HG02571 (cell line): Measurements from ENCODE around the gene CCM2.

Experiments used
- ATAC-seq: cut with Tn5 transposase; IDR thresholded peaks from one replicate; pipeline ENCODE4 v1.9.1; 2021; ENCODE audit warnings: mild to moderate bottlenecking, moderate library complexity; ENCODE audit not compliant: unreplicated experiment

The CCM2 gene

DNA sequence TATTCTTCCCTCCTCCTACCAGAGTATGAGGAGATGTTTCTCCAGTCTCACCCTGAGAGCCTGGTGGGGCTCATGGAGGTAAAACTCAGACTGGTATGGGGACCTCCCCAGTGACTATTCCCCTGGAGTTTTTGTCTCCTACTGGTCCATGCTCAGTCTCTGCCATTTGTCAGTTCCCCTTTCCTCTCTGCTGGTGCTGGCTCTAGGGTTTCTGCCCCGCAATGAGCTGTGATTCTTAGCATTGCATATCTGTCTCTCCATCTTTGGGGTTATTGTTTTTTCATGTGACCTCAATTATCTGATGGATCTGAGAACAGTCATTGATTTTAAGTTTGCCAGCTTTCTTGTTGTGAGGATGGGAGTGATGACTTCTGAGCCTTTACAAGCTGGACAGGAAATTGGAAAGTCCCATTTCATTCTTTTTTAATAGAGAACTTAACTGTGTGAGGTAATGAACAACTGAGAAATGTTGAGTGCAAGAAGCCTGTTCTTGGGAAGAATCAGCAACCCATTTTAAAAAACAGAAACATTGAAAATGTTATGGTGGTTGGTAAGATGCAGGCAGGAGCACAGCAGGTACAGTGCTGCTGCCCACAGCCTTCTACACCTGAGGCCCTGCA, 61.9 kb downstream of the CCM2 start:
- no peak for ATAC-seq

DNA sequence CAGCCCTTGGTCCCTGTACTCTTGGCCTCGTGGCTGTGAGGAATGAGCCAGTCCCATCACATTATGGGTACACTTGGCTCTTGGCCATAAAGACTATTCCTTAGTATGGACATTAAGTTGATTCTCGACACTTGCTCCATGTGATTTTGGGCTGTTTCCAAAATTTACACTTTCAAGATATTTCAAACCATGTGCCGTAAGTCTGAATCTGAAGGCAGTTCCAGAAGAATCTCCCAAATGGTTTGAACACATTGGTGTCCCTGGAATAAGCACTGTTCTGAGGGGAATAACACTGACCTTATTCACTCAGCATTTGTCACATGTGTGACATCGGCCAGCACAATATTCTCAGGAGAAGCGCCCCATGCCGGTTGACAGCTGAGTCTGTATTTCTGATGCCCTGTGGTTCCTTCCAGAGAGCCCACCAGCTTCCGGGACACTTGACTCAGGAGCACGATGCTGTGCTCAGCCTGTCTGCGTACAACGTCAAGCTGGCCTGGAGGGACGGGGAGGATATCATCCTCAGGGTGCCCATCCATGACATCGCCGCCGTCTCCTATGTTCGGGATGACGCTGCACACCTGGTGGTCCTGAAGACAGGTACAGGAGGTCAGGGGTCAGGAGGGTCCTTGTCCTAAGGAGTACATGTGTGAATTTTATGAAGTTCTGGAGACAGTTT, 64.2 kb downstream of the CCM2 start:
- ATAC-seq: no peak

DNA sequence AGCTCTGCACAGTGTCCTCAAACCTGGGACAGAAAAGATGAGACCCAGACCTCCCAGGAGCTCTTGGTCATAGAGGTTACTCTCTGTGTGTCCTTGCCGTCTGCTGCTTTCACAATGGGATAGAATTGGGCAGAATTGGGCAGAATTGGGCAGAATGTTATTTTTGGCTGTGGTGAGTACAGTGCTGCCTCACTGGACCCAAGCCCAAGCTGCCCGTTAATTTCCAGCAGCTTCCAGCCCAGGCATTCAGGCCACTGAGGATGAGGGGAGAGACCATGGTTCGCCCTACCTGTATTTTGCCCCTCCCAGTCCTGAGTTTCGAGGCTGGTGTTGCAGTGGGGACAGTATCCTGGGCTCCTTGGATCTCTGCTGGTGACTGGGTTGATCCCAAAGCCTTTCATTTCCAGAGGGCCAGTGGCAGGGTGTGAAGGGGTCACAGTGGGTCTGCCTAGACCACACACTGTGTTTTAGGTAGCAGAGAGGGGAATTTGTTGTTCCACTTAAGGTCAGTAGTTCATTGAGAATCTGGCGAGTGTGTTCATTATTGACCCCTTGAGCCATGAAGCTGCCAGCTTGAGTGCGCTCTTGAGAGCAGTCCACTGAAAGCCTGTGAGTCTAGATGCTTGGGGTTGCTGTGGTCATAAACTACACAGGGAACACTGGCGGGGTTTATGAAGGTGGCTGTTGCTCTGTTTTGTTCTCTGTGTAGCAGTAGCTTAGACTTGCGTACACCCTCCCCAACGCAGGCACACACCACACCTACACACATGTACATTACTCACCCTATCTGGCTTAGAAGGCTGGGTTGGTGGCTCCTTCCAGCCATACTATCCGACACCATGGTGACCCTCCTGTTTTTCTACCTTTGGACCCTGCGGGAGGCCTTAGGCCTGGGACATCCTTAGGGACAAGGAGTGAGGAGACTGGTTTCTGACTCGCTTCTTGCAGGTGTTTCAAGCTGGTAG, 65.3 kb downstream of the CCM2 start:
- ATAC-seq: no peak

DNA sequence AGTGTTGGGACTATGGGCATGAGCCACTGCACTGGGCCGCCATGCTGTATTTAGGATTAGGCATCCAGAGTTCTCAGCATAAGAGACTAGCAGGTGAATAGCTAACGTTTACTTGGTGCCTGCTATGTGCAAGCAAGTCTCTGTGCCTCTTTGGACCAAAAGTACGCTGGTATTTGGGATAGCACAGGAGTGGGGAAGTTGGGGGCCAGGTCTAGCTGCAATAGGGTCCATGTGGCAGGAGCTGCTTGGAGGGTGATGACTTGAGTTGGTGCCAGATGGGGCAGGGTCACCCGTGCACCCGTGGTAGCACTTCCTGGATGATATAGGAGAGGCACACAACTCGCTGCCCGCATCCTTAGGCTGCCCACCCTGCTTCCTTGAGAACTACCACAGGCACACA, 66.4 kb downstream of the CCM2 start:
- ATAC-seq: no peak

GRCh38 chr7:45067582-45067981, 67.6 kb downstream of the CCM2 start:
- ATAC-seq: no peak

GRCh38 chr7:45068236-45069023, 68.4 kb downstream of the CCM2 start:
- ATAC-seq: no peak

DNA sequence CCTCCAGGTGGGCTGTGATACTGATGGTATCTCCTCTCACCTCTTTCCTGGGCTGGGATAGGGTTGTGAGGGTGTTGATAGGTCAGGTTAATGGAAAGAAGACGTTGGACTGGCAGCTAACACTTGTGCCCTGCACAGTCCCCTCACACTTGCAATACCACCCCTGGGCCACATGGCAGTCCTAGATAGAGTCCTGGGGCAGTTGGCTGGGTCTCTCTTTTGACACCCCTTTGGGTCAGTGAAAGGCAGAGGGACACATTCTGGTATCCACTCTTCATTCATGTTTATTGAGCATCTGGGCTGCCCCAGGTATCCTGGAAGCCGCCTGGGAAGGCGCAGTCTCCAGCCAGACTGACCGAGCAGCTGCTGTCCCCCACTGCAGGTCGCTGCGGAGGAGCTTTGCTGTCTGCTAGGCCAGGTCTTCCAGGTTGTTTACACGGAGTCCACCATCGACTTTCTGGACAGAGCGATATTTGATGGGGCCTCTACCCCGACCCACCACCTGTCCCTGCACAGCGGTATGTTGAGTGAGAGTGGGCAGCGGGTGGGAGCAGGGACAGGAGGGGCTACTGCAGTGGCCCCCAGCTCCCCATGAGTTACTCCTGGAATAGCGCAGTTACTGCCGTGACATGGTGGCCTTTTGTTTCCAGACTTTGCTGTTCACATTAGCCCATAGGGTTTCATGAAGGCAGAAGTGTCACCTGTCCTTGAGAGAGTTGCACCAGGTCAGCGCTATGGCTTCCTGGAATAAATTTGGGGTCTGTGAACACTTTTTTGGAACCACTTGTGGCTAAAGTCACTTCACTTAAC, 69.6 kb downstream of the CCM2 start:
- no peak for ATAC-seq

DNA sequence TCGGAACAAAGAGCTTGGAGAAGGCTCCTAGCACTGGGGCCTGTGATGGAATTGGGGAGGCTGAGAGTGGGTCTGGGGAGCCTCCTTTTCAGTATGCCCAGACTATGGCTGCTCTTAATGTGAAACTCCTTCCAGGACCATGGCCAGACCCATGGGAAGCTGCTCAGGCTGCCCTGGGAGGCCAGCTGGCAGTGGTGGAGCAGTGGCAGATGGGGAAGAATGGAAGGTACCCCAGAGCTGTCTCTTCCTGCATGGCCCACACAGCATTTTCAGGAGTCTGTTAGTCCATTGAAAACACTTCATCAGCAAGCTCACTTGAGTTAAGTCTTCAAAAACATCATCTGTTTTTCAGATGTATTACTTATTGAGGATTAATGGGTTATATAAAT, 70.2 kb downstream of the CCM2 start:
- no peak for ATAC-seq

- no peak for ATAC-seq
Observed at GRCh38 chr7:45071528-45071927, 71.5 kb downstream of the CCM2 start.

DNA sequence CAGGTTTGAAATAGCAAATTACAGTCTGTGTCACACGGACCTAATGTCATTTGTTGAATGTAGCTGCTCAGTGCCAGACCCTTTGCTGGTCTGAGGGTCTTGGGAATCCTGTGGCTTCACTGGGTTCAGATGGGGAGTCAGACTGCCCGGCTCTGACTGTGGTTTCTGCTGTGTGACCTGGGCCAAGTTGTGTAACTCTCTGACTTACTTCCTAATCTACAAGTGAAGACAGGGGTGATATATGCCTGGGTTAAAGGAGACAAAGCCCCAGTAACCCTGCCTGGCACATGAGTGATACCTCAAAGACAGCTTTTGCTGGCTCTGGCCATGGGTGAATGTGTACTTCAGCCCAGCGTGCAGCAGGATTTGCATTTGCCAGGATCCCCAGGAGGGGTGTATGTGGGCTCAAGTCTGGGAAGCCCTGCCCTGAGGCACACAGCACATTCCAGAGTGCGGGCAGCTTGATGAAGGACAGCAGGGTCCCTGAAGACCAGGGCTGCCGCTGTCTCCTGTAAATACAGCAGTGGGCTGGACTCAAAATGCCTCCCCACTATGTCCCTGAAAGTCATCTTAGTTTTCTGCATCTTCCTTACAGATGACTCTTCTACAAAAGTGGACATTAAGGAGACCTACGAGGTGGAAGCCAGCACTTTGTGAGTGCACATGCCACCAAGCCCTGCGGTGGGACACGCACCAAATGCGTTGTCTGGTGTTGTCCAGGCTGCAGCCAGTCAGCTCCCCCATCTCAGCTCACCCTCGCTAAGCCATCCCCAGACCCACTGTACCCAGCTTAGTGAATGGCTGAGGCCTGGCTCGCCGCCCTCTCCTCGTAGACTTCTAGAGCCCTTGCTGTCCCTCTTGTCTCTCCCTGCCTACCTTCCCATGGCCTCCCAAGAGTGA, 72.4 kb downstream of the CCM2 start:
- ATAC-seq: no peak

- ATAC-seq: no peak
Observed at GRCh38 chr7:45073031-45073785, 73.2 kb downstream of the CCM2 start.

- ATAC-seq: no peak
Observed at GRCh38 chr7:45073786-45074527, 74.0 kb downstream of the CCM2 start.

DNA sequence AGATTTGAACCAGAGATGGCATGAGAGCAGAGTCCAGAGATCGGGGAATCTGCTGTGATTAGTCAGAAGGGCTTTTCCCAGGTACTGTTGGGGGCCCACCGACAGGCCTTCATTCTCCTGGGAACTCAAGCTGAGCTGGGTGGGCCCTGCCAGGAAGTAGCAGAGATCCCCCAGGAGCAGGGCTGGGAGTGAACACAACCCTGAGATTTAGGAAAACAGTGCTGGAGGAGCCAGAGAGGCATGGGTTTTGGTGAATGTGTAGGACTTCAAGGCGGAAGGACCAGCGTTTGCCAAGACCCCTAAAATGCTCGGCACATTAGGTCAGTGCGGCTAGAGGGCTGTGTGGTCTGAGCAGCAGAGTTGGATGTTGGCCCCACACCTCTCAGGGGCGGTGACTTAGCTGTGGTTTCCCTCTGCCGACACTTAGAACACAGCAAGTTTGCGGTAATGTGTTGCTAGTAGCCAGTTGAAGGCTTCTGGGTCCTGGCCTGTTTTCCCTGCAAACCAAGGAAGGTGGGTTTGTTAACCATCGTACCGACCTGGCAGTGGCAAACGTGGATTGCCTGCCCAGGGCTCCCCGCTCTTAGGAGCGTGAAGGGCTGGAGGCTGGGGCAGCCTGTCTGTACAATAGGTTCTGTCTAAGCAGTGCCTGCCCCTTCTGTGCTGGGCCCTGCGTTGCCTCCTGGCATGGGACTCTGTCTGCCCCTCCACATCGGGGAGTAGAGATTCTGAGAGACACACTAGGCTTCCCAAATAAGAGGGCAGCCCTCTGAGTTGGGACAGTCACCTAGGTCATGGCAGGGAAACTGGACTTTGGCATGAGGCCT, 74.7 kb downstream of the CCM2 start:
- no peak for ATAC-seq

DNA sequence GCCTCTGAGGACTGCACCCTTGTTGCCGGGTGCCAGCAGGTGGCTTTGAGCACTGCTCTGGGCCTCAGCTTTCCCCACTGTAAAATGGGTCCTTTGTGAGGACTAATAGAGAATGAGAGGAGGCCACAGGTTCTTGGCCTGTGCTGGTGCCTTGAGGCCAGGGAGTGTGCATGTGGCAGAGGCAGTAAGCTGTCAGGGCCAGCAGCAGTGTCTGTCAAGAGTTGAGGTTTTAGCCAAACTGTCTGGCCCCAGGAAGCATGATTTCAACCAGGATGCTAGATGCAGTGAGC, 75.3 kb downstream of the CCM2 start:
- ATAC-seq: no peak

- ATAC-seq: no peak
Observed at GRCh38 chr7:45075871-45076796, 76.1 kb downstream of the CCM2 start.

DNA sequence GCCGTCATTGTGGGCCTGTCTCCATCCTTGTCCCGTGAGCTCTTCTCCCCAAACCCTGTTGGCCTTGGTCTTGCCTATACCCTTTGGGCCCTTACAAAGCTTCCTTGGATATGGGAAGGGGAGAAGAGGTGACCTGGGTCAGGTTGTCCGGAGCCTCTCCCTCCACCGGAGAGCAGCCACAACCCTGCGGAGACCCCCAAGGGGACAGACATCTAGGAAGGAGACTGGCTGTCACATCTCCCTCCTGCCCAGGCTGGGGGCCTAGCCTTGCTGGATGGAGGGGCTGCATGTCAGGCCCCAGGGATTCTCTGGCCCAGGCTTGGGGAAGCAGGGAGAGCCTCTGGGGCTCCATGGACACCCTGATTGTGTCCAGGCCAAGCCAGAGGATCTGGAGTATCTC, 76.9 kb downstream of the CCM2 start:
- ATAC-seq: no peak
